Measurements from ENCODE around the gene C9orf57. TPM values are rescaled to one million over a fixed set of nuclear protein-coding genes. Genes with fewer than 3 reads are reported as not detected.

Gene C9orf57
- total RNA-seq, 1 donor = not detected

- DNase-seq (ENCODE audit: low read depth) = no peak
- H3K4me3 ChIP-seq (ENCODE audit: low read depth, low read length) = no peak overlapping the region
Observed at GRCh38 chr9:72052122-72052521, 8.3 kb downstream of the C9orf57 start.

GRCh38 chr9:72048850-72049249 is 11.6 kb downstream of the C9orf57 start:
- no peak overlapping the region for H3K4me3 ChIP-seq (ENCODE audit: low read depth, low read length)
- peak; percentile 7 for DNase-seq (ENCODE audit: low read depth)
- no peak for TF ChIP-seq CTCF (IDR thresholded peaks at IDR 0.05; ENCODE audit: insufficient read depth, low read depth, low read length)

More at GRCh38 chr9:72052122-72052521, 8.3 kb downstream of the C9orf57 start:
- TF ChIP-seq CTCF (IDR thresholded peaks at IDR 0.05; ENCODE audit: insufficient read depth, low read depth, low read length) = no peak

- DNase-seq (ENCODE audit: low read depth) = no peak
- no peak for TF ChIP-seq CTCF (IDR thresholded peaks at IDR 0.05; ENCODE audit: insufficient read depth, low read depth, low read length)
- H3K4me3 ChIP-seq (ENCODE audit: low read depth, low read length) = no peak overlapping the region
Observed at GRCh38 chr9:72046630-72047456, 13.6 kb downstream of the C9orf57 start.

- no peak for DNase-seq (ENCODE audit: low read depth)
- TF ChIP-seq CTCF (IDR thresholded peaks at IDR 0.05; ENCODE audit: insufficient read depth, low read depth, low read length) = no peak
- H3K4me3 ChIP-seq (ENCODE audit: low read depth, low read length) = no peak overlapping the region
Observed at GRCh38 chr9:72044095-72044494, 16.3 kb downstream of the C9orf57 start.

GRCh38 chr9:72043576-72043975 is 16.8 kb downstream of the C9orf57 start:
- no peak for DNase-seq (ENCODE audit: low read depth)
- TF ChIP-seq CTCF (IDR thresholded peaks at IDR 0.05; ENCODE audit: insufficient read depth, low read depth, low read length) = peak; percentile 10

GRCh38 chr9:72042928-72043327 is 17.5 kb downstream of the C9orf57 start:
- no peak overlapping the region for H3K4me3 ChIP-seq (ENCODE audit: low read depth, low read length)
- TF ChIP-seq CTCF (IDR thresholded peaks at IDR 0.05; ENCODE audit: insufficient read depth, low read depth, low read length) = no peak
- no peak for DNase-seq (ENCODE audit: low read depth)

More at GRCh38 chr9:72043576-72043975, 16.8 kb downstream of the C9orf57 start:
- no peak overlapping the region for H3K4me3 ChIP-seq (ENCODE audit: low read depth, low read length)
